Gastroesophageal sphincter (tissue), 4 donors: ENCODE measurements around the gene SENP5. TPM values are rescaled to one million over a fixed set of nuclear protein-coding genes. Genes with fewer than 3 reads are reported as not detected.

Source experiments
- ATAC-seq: fragments of 150-250 bp; one replicate; pipeline ENCODE4 v1.9.1; 2016; ENCODE audit warnings: mild to moderate bottlenecking, moderate library complexity
- H3K27ac ChIP-seq, 4 donors: fragments of 200-600 bp; sonication (generic) in 3 of 4; 1 replicate in 3 of 4; 2 replicates in 1 of 4; pipeline ENCODE4 v1.5.1; 2016 to 2019
- H3K27me3 ChIP-seq: fragments of 200-600 bp; sonication (generic); one replicate; pipeline ENCODE4 v1.5.1; 2019
- H3K36me3 ChIP-seq, 2 donors: fragments of 200-600 bp; sonication (generic); one replicate each; pipeline ENCODE4 v1.5.1; 2019; ENCODE audit warnings: control low read depth in 1 of 2
- H3K4me1 ChIP-seq, 3 donors: fragments of 200-600 bp; sonication (generic); 1 replicate in 2 of 3; 2 replicates in 1 of 3; pipeline ENCODE4 v1.5.1; 2016 to 2019; ENCODE audit warnings: control low read depth in 2 of 3
- H3K4me3 ChIP-seq, 2 donors: fragments of 200-600 bp; sonication (generic); one replicate each; pipeline ENCODE4 v1.5.1; 2019; ENCODE audit warnings: mild to moderate bottlenecking in 1 of 2, moderate library complexity in 1 of 2
- H3K9me3 ChIP-seq, 3 donors: fragments of 200-600 bp; sonication (generic); one replicate each; pipeline ENCODE4 v1.5.1; 2017 to 2019; ENCODE audit warnings: control low read depth in 2 of 3
- CTCF ChIP-seq, 4 experiments: fragments of 200-600 bp in 2 of 4; fragments of 450-650 bp in 2 of 4; sonication (generic) in 1 of 4; IDR thresholded peaks; one replicate each; pipeline ENCODE4 v1.5.1; 2017 to 2019; ENCODE audit warnings: antibody characterized with exemption in 4 of 4, mild to moderate bottlenecking in 2 of 4, moderate library complexity in 2 of 4
- EP300 ChIP-seq: sonication (generic); formaldehyde crosslinking; IDR thresholded peaks from one replicate; pipeline ENCODE4 v1.6.1; 2017; ENCODE audit warnings: antibody characterized with exemption, mild to moderate bottlenecking
- POLR2A ChIP-seq, 2 donors: fragments of 450-650 bp; IDR thresholded peaks; one replicate each; pipeline ENCODE4 v1.6.1; 2017; ENCODE audit warnings: antibody characterized with exemption in 2 of 2, mild to moderate bottlenecking in 2 of 2, moderate library complexity in 1 of 2
- POLR2AphosphoS5 ChIP-seq: sonication (generic); formaldehyde crosslinking; IDR thresholded peaks from one replicate; pipeline ENCODE4 v1.6.1; 2017; ENCODE audit warnings: antibody characterized with exemption
- WGBS, 2 donors: methylation state at CpG; one replicate each; pipeline ENCODE4 v1.1.5; 2018; ENCODE audit warnings: low coverage in 1 of 2; 5-methylcytosine and 5-hydroxymethylcytosine counted together
- total RNA-seq, 4 donors: library from RNA; depleted of rRNA; stranded (reverse); fragments of >200 nt; gene quantifications; one replicate each; pipeline ENCODE4 v1.1.0, GENCODE V29; 2016

Gene SENP5
- total RNA-seq, 4 donors from 2014 or later: 47.0 to 79.5 (median 52.0) TPM

- TF ChIP-seq POLR2AphosphoS5: no peak
- TF ChIP-seq POLR2A (IDR thresholded peaks at IDR 0.05): no peak
- TF ChIP-seq CTCF (IDR thresholded peaks at IDR 0.05): no peak
- TF ChIP-seq EP300: no peak
- ATAC-seq: no peak
Measured at GRCh38 chr3:196896229-196896628, 28.5 kb downstream of the SENP5 start.

GRCh38 chr3:196901768-196902167, 34.0 kb downstream of the SENP5 start:
- peaks cover 0 to 70% of the 10 kb centered on the region in 2 donors for H3K36me3 ChIP-seq
- H3K27ac ChIP-seq: no peak overlapping the region
- no peaks in the 10 kb centered on the region for H3K9me3 ChIP-seq
- no peak overlapping the region for H3K4me3 ChIP-seq
- no peaks in the 10 kb centered on the region for H3K27me3 ChIP-seq
- H3K4me1 ChIP-seq: no peaks in the 10 kb centered on the region
- WGBS, 2 donors: 80 to 89% methylated on average over 1 of the region's 1 CpG
- TF ChIP-seq EP300: no peak
- no peak for TF ChIP-seq POLR2A (IDR thresholded peaks at IDR 0.05)
- TF ChIP-seq POLR2AphosphoS5: no peak
- no peak for TF ChIP-seq CTCF (IDR thresholded peaks at IDR 0.05)
- no peak for ATAC-seq

More at GRCh38 chr3:196896229-196896628, 28.5 kb downstream of the SENP5 start:
- no peaks in the 10 kb centered on the region for H3K27me3 ChIP-seq
- H3K4me1 ChIP-seq: peaks cover 0 to 25% (median 0%) of the 10 kb centered on the region in 3 donors
- 95 to 100% methylated on average over 4 to 5 of the region's 6 CpGs for whole genome bisulfite sequencing, 2 donors
- H3K4me3 ChIP-seq: no peak overlapping the region
- H3K9me3 ChIP-seq: no peaks in the 10 kb centered on the region
- peaks cover 0 to 15% of the 10 kb centered on the region in 2 donors for H3K36me3 ChIP-seq
- H3K27ac ChIP-seq: no peak overlapping the region

- TF ChIP-seq EP300 (no peak), CTCF (IDR thresholded peaks at IDR 0.05) (no peak), POLR2AphosphoS5 (no peak), POLR2A (IDR thresholded peaks at IDR 0.05) (no peak)
- Histone ChIP-seq H3K27me3 (no peaks in the 10 kb centered on the region), H3K36me3 (peaks cover 0 to 75% of the 10 kb centered on the region in 2 donors), H3K9me3 (no peaks in the 10 kb centered on the region), H3K27ac (no peak overlapping the region), H3K4me3 (no peak overlapping the region), H3K4me1 (no peaks in the 10 kb centered on the region)
- 71 to 80% methylated on average over 1 of the region's 1 CpG for WGBS, 2 donors
- no peak for ATAC-seq
Measured at GRCh38 chr3:196902296-196902695, 34.6 kb downstream of the SENP5 start.

GRCh38 chr3:196903740-196904139, 36.0 kb downstream of the SENP5 start:
- Histone ChIP-seq H3K27ac (no peak overlapping the region), H3K36me3 (peaks cover 0 to 84% of the 10 kb centered on the region in 2 donors), H3K27me3 (no peaks in the 10 kb centered on the region), H3K4me1 (no peaks in the 10 kb centered on the region), H3K4me3 (no peak overlapping the region), H3K9me3 (no peaks in the 10 kb centered on the region)
- no peak for ATAC-seq
- TF ChIP-seq CTCF (IDR thresholded peaks at IDR 0.05) (no peak), EP300 (no peak), POLR2AphosphoS5 (no peak), POLR2A (IDR thresholded peaks at IDR 0.05) (no peak)
- WGBS, 2 donors: 94% methylated on average over 2 of the region's 2 CpGs; no CpG with 5 or more reads in 1 of the 2 donors

- Histone ChIP-seq H3K27me3 (no peaks in the 10 kb centered on the region), H3K4me1 (no peaks in the 10 kb centered on the region), H3K36me3 (peaks cover 0 to 31% of the 10 kb centered on the region in 2 donors), H3K4me3 (no peak overlapping the region), H3K9me3 (no peaks in the 10 kb centered on the region), H3K27ac (no peak overlapping the region)
- WGBS, 2 donors: 100% methylated on average over 2 to 3 of the region's 4 CpGs
- no peak for TF ChIP-seq POLR2A (IDR thresholded peaks at IDR 0.05)
- TF ChIP-seq CTCF (IDR thresholded peaks at IDR 0.05): no peak
- no peak for TF ChIP-seq POLR2AphosphoS5
- TF ChIP-seq EP300: no peak
- no peak for ATAC-seq
Measured at GRCh38 chr3:196914866-196915265, 47.1 kb downstream of the SENP5 start.
